Nephron (organoid): ENCODE results near the gene MACC1.

Experiments
- H3K27ac Mint-ChIP-seq, 3 experiments: 2 replicates each; pipeline ENCODE4 v1.8.0; 2020; ENCODE audit warnings: mixed read lengths in 3 of 3, mild to moderate bottlenecking in 2 of 3, moderate library complexity in 1 of 3
- H3K27me3 Mint-ChIP-seq: 2 replicates; pipeline ENCODE4 v1.8.0; 2021; ENCODE audit warnings: low read depth, mild to moderate bottlenecking, moderate library complexity, mixed read lengths
- H3K36me3 Mint-ChIP-seq: 2 replicates; pipeline ENCODE4 v1.8.0; 2020; ENCODE audit warnings: low read depth, mixed read lengths
- H3K4me1 Mint-ChIP-seq: 2 replicates; pipeline ENCODE4 v1.8.0; 2020; ENCODE audit warnings: mixed read lengths
- H3K4me3 Mint-ChIP-seq, 3 experiments: 2 replicates each; pipeline ENCODE4 v1.8.0; 2020; ENCODE audit warnings: mild to moderate bottlenecking in 3 of 3, mixed read lengths in 3 of 3, moderate library complexity in 2 of 3
- H3K9me3 Mint-ChIP-seq: 2 replicates; pipeline ENCODE4 v1.8.0; 2020; ENCODE audit warnings: mixed read lengths
- CTCF ChIP-seq, 3 experiments: fragments of 200-600 bp; sonication (generic); IDR thresholded peaks; one replicate each; pipeline ENCODE4 v1.5.0; 2021; ENCODE audit warnings: antibody characterized with exemption in 3 of 3; ENCODE audit not compliant: unreplicated experiment in 3 of 3

The MACC1 gene

GRCh38 chr7:20173828-20174227 lies 43.4 kb downstream of the MACC1 start:
- TF ChIP-seq CTCF (IDR thresholded peaks at IDR 0.05; ENCODE audit: unreplicated experiment in 3 of 3) = no peak
- no peaks in the 10 kb centered on the region for H3K9me3 Mint-ChIP-seq
- H3K27me3 Mint-ChIP-seq = no peaks in the 10 kb centered on the region
- no peaks in the 10 kb centered on the region for H3K36me3 Mint-ChIP-seq
- H3K4me1 Mint-ChIP-seq = peaks cover under 1% of the 10 kb centered on the region
- H3K4me3 Mint-ChIP-seq = no peak overlapping the region
- H3K27ac Mint-ChIP-seq = no peak overlapping the region

- TF ChIP-seq CTCF (IDR thresholded peaks at IDR 0.05; ENCODE audit: unreplicated experiment in 3 of 3) = peak; percentile 61 to 74 (median 71)
- no peaks in the 10 kb centered on the region for H3K36me3 Mint-ChIP-seq
- H3K27ac Mint-ChIP-seq = peak overlapping the region in 1 of 3 experiments; percentile 33
- no peaks in the 10 kb centered on the region for H3K27me3 Mint-ChIP-seq
- H3K4me1 Mint-ChIP-seq = peaks cover 5% of the 10 kb centered on the region
- H3K9me3 Mint-ChIP-seq = no peaks in the 10 kb centered on the region
- H3K4me3 Mint-ChIP-seq = no peak overlapping the region
Measured at GRCh38 chr7:20172736-20173334, 44.3 kb downstream of the MACC1 start.

- Mint-ChIP-seq H3K4me3 (no peak overlapping the region), H3K36me3 (no peaks in the 10 kb centered on the region), H3K9me3 (no peaks in the 10 kb centered on the region), H3K27ac (no peak overlapping the region), H3K27me3 (no peaks in the 10 kb centered on the region), H3K4me1 (peaks cover 5% of the 10 kb centered on the region)
- no peak for TF ChIP-seq CTCF (IDR thresholded peaks at IDR 0.05; ENCODE audit: unreplicated experiment in 3 of 3)
Measured at GRCh38 chr7:20170633-20171032, 46.6 kb downstream of the MACC1 start.

- Mint-ChIP-seq H3K36me3 (no peaks in the 10 kb centered on the region), H3K4me3 (no peak overlapping the region), H3K4me1 (peaks cover 5% of the 10 kb centered on the region), H3K27ac (no peak overlapping the region), H3K9me3 (no peaks in the 10 kb centered on the region), H3K27me3 (no peaks in the 10 kb centered on the region)
- no peak for TF ChIP-seq CTCF (IDR thresholded peaks at IDR 0.05; ENCODE audit: unreplicated experiment in 3 of 3)
Measured at GRCh38 chr7:20165146-20165510, 52.1 kb downstream of the MACC1 start.

GRCh38 chr7:20164425-20165145 lies 52.6 kb downstream of the MACC1 start:
- Mint-ChIP-seq H3K9me3 (no peaks in the 10 kb centered on the region), H3K27me3 (no peaks in the 10 kb centered on the region), H3K36me3 (no peaks in the 10 kb centered on the region), H3K4me3 (no peak overlapping the region), H3K4me1 (peaks cover 5% of the 10 kb centered on the region), H3K27ac (no peak overlapping the region)
- TF ChIP-seq CTCF (IDR thresholded peaks at IDR 0.05; ENCODE audit: unreplicated experiment in 3 of 3) = no peak

- no peaks in the 10 kb centered on the region for H3K36me3 Mint-ChIP-seq
- no peaks in the 10 kb centered on the region for H3K4me1 Mint-ChIP-seq
- no peaks in the 10 kb centered on the region for H3K27me3 Mint-ChIP-seq
- no peak for TF ChIP-seq CTCF (IDR thresholded peaks at IDR 0.05; ENCODE audit: unreplicated experiment in 3 of 3)
- no peaks in the 10 kb centered on the region for H3K9me3 Mint-ChIP-seq
- H3K4me3 Mint-ChIP-seq = no peak overlapping the region
- no peak overlapping the region for H3K27ac Mint-ChIP-seq
Measured at GRCh38 chr7:20162665-20163064, 54.5 kb downstream of the MACC1 start.
